ENCODE measurements around the gene FBXO27.
A peak's percentile ranks its signal among the peaks of the same experiment; 100 is the strongest.
"Not testable (repeated sequence)": the region's sequence is repeated elsewhere in the genome, so short reads cannot be mapped to it uniquely, and the experiment has no call there.

Gene FBXO27, protein sequence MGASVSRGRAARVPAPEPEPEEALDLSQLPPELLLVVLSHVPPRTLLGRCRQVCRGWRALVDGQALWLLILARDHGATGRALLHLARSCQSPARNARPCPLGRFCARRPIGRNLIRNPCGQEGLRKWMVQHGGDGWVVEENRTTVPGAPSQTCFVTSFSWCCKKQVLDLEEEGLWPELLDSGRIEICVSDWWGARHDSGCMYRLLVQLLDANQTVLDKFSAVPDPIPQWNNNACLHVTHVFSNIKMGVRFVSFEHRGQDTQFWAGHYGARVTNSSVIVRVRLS

DNA sequence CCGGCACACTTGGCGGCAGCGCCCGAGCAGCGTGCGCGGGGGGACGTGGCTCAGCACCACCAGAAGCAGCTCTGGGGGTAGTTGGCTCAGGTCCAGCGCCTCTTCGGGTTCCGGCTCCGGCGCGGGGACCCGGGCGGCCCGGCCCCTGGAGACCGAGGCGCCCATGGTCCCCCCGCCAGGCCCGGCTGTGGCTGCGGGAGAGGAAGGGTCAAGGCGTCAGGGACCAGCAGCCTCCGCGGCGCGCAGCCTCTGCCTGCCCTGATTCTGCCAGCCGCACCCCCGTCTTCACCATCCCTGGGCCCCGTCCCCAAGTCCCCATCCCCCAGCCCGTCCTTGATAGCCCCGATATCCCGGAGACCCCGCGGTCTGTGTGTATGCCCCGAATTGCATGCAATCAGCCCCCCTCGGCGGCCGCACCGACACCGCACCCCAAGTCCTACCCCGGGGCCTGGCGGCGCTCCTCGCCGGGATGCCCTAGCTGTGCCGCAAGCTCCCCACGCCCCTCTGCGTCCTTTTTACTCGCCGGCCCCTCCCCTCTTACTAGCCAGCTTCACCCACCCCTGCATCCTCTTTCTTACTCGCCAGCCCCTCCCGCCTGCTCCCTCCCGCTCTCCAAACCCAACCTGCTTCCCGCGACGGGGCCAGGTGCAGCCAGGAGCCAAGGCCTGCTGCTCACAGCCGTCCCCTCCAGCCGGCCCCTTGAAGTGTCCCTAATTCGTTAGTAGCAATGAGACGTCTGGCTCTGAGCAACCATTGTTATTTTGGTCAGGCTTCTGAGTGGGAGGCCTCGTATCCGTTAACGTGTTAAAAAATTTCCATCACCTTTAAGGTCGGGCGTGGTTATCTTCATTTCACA is at the start of gene FBXO27:
FBXO27 (minus strand) TSS at position 487 of the 856 bp plus-strand sequence; CDS start at position 165, 322 bp downstream.
- no peak for DNase-seq

DNA sequence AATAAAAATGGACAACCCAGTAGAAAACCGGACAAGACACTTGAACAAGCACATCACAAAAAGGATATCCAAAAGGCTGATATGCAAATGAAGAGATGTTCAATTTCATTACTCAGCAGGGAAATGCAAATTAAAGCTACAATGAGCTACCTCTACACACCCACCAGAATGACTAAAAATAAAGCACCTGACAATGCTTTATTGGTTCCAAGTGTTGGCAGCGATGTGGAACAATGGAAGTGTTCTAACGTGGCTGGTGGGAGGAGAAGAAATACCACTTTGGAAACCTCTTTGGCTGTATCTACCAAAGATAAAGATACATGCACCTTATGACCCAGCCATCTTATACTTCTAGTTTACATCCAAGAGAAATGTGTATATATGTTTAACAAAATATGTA is 48.1 kb upstream of the FBXO27 start:
- DNase-seq: no peak

DNA sequence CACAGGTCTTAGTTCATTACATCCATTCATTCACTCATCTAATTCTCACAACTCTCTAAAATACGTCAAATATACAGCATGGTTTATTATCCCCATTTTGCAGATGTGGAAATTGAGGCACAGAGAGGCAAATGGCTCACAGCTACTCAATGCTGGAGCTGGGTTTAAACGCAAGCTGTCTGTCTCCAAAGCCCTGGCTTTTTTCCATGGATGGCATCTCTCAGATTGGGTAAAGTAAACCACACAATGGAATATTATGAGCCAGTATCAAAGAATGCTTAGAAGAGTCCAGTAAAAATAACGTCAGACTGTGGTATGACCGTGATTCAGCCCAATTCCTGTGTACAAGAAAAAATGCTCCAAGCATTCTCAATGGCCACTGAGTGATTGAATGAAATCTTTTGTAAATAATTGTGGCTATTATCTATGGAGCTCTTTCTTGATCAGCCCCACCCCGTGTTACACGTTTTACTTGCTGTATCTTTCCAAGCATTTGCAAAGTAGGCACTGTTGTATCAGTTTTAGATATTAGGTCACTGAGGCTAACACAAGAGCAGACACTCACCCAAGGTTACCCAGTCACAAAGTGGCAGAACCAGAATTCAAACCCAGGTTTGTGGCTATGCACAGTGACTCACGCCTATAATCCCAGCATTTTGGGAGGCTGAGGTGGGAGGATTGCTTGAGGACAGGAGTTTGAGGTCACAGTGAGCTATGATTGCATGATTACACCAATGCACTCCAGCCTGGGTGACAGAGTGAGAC is 46.3 kb upstream of the FBXO27 start:
- DNase-seq: no peak

DNA sequence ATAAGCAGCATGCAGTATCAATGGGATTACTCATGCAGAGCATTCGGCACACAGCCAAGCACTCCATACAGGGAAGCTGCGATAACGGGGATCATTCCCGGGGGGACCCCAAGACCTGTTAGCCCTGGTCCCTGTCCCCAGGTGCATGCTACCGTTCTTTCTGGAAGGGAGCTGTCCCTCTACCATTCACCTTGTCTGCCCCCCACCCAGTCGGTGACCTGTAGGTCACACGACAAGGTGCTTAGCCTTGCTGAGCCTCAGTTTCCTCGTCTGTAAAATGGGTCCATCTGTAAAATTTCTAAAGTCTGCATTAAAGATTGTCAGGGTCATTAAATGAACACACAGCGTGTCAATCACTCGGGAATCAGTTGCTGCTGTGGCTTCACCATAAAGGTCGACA is 45.0 kb upstream of the FBXO27 start:
- no peak for DNase-seq

DNA sequence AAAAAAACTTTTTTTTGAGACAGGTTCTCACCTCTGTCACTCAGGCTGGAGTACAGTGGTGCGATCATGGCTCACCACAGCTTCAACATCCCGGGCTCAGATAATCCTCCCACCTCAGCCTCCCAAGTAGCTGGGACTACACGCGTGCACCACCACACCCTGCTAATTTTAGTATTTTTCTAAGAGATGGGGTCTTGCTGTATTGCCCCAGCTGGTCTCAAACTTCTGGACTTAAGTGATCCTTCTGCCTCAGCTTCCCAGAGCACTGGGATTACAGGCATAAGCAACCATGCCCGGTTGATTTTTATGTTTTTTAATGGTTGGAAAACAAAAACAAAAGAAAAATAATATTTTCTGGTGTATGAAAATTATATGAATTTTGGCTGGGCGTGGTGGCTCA is 42.6 kb upstream of the FBXO27 start:
- no peak for DNase-seq

DNA sequence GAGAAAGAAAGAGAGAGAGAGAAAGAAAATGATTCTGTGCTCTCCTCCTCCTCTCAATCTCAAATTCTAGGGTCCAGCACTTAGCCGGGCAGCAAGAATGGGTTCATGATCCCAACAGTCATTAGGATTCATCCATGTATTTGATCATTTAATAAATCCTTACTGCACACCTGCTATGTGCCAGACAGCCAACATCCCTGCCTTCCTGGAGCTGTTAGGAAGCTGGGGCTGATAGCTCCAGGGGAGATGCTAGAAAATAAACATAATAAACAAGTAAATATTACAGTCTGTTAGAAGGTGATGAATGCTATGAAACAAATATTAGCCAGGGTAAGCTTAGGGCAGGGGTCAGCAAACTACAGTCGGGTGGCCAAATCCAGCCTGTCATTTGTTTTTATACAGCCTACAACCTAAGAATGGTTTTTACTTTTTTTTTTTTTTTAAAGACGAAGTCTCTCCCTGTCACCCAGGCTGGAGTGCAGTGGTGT is 41.9 kb upstream of the FBXO27 start:
- no peak for DNase-seq

DNA sequence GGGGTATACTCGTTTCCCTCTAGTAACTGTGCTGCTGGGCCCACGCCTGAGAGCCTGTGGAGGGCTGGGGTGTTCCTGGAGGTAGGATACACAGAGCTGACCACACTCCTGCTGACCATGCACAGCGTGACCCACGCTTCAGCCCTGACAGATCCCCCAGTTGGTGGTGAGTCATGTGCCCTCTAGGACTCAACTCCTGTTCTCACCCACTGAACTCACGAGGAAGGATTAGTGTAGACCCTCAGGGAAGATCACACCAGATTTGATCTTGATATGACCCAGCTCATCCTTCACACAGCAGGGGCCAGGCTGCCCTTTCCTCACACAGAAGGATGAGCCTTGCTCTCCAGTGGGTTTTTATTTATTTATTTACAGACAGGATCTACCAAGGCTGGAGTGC is 38.5 kb upstream of the FBXO27 start:
- no peak for DNase-seq

DNA sequence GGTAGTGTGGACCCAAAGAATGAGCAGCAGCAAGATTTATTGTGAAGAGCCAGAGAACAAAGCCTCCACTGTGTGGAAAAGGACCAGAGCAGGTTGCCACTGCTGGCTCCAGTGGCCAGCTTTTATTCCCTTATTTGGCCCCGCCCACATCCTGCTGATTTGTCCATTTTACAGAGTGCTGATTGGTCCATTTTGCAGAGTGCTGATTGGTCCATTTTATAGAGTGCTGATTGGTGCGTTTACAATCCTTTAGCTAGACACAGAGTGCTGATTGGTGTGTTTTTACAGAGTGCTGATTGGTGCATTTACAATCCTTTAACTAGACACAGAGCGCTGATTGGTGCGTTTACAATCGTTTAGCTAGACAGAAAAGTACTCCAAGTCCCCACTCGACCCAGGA is 35.9 kb upstream of the FBXO27 start:
- not testable (repeated sequence) for DNase-seq

DNA sequence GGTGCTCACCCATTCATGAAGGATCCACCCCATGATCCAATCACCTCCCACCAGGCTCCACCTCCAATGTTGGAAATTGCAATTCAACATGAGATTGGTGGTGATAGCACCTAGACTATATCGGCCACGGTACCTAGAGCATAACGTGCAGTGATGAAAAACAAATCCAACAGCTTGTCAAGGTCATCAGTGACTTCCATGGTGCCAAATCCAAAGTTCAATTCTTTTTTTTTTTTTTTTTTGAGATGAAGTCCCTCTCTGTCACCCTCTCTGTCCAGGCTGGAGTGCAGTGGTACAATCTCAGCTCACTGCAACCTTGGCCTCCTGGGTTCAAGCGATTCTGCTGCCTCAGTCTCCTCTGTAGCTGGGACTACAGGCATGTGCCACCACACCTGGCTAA is 34.8 kb upstream of the FBXO27 start:
- no peak for DNase-seq

DNA sequence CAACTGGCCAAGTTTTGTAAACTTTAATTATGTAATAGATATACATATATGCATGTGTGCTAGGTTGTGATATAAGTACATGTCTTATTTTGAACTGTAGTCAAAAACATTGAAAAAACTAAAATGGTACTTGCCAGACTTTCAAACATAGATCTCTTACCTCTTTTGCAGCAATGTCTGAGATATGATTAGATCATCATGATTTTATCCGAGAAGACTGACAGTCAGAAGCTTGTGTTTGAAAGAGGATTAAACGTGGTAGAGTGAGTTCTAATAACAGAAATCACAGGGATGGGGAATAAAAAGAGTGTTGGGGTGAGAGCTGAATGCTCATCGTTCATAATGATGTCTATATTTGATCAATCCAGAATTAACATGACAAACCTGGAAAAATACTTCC is 33.6 kb upstream of the FBXO27 start:
- DNase-seq: no peak

DNA sequence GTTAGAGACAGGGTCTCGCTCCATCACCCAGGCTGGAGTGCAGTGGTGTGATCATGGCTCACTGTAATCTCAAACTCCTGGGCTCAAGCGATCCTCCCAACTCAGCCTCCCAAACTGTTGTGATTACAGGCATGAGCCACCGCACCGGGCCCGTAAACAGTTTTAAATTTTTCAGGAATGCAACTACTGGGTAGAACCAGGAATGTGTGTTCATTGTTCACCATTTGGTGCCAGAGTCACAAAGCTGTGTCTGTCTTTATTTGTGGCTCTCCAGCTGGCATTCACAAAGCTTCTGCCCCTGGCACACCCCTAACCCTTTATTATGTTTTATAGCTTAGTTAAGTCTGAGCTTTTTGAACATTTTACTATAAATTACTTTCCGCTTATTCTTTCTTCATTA is 32.1 kb upstream of the FBXO27 start:
- no peak for DNase-seq

DNA sequence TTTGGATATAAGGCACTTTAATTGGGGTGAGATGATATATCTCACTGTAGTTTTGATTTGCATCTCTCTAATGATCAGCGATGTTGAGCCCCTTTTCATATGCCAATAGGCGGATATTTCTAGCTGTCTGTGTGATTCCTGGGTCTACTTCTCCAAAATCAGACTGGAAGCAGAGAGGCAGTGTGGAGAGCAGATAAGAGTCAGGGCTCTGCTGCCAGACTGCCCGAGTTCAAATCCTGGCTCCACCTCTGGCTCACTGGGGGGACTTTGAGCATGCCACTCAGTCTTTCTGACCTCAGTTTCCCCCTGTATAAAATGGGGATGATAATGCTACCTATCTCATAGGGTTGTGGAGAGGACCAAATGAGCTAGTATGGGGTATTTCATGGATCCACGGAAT is 27.8 kb upstream of the FBXO27 start:
- DNase-seq: no peak

DNA sequence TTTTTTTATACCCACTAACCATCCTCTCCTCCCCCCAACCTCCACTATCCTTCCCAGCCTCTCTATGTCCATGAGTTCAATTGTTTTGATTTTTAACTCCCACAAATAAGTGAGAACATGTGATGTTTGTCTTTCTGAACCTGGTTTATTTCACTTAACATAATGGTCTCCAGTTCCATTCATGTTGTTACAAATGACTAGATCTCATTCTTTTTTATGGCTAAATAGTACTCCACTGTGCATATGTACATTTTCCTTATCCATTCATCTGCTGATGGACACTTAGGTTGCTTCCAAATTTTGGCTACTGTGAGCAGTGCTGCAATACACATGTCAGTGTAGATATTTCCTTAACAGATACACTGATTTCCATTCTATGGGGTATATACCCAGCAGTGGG is 27.0 kb upstream of the FBXO27 start:
- DNase-seq: no peak

DNA sequence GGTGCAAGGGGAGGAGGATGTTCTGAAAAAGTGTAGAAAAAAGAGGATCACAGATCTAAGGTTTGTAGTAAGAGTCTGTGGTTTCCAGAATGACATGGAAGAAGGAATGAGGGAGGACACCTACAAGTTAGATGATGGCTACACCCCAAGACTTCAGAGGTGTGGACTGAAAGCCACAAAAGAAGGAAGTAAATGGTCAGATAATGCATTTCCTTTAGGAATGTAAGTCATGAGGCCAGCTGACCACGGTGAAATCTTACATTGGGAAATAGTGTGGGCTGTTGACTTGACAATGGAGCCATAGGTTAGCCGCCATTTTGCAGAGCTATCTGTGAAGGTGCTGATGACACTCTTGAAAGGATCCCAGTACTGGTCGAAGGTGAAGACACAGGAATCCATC is 25.3 kb upstream of the FBXO27 start:
- DNase-seq: no peak

DNA sequence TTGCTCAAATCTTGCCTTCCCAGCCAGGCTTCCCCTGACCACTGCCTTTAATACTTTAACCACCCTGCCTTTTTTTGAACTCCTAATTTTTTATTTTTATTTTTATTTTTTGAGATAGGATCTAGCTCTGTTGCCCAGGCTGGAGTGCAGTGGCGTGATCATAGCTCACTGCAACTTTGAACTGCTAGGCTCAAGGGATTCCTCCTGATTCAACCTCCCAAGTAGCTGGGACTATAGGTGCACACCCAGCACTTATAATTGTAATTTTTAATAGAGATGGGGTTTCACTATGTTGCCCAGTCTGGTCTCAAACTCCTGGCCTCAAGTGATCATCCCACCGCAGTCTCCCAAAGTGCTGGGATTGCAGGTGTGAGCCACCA is 21.7 kb upstream of the FBXO27 start:
- DNase-seq: no peak

DNA sequence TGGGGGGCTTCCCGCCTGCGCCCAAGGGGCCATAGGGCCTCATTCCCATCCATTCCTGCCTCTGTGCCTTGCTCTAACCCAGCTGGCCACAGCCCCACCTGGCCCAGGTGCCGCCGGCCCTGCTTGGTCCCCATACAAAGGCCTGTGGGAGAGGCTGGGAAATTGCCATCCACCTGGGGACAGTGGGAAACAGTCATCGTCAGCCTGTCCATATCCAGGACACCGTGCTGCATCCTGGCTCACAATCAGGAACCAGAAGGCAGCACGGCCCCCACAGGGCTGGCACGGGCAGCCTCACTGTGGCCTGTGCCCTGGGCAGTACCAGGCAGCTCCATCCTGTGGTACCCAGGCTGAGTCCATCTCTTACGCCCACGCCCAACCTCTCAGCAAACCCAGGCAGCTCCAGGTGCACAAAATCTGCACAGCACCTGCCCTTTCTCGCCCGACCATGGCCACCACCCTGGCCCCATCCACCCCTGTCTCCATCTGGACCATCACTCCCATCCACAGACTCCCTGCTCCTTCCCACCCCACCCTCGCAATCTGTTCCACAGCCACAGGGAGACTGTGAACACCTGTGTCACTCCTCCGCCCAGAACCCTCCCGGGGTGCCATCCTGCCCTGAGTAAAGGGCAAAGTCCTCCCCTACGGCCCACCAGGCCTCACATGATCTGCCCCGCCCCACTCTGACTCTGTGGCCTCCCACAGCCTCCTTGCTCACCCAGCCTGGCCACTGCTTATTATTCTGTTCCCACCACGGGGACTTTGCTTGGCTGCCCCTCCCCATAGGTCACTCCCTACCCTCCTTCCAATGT is 21.1 kb upstream of the FBXO27 start:
- no peak for DNase-seq

DNA sequence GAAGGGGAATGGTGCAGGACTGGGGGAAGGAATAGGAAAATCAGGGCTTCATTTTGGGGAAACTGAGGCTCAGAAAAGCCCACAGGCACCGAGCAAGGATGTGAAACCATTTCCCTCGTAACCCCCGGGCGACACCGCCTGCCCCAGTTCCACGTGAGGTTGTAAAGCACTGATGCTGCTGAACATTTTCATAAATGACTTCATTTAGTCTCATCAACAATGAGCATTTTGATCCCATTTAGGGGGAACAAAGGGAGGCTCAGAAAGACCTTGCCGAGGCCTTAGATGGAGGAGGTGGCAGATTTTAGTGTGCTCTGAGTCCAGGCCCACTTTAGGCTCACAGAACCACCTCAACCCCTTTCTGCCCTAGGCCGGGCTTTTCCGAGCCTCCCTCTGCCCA is 20.5 kb upstream of the FBXO27 start:
- no peak for DNase-seq

DNA sequence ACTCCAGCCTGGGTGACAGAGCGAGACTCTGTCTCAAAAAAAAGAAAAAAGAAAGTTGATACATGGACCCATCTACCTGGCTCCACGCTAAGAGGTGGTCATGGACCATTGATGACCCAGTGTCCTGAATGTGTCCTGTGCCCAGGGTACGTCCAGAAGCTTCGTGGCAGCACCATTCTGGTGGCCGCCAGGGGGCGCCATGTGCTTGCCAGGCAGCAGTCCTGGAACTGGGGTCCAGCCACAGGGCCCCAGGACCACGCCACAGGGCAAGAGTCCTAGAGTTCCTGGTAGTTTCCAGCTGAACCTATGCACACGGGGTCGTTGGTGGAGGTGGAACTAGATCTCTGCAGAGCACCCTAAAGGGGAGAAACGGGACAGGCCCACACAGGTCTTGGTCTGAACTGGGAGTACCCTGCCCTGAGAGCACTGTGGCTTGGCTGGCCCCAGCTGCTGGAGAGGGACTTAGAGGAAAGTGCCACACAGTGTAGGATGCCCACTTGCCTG is 19.9 kb upstream of the FBXO27 start:
- DNase-seq: peak in 1 of 2 experiments; percentile 20

DNA sequence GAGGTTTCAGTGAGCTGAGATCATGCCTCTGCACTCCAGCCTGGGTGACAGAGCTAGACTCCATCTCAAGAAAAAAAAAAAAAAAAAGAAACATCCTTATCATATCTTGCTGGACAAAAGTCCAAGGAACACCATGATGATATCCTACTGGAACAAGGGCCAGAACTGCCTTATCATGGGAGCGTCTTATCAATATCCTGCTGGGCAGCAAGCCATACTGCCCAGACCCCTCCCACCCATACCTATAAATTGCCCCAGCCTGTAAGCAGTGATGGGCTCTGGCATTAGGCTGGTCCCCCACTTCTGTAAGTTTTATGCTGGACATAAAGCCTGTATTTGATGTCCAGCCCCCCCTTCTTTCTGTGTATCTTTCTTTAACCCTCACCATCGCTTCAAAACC is 14.7 kb upstream of the FBXO27 start:
- no peak for DNase-seq

DNA sequence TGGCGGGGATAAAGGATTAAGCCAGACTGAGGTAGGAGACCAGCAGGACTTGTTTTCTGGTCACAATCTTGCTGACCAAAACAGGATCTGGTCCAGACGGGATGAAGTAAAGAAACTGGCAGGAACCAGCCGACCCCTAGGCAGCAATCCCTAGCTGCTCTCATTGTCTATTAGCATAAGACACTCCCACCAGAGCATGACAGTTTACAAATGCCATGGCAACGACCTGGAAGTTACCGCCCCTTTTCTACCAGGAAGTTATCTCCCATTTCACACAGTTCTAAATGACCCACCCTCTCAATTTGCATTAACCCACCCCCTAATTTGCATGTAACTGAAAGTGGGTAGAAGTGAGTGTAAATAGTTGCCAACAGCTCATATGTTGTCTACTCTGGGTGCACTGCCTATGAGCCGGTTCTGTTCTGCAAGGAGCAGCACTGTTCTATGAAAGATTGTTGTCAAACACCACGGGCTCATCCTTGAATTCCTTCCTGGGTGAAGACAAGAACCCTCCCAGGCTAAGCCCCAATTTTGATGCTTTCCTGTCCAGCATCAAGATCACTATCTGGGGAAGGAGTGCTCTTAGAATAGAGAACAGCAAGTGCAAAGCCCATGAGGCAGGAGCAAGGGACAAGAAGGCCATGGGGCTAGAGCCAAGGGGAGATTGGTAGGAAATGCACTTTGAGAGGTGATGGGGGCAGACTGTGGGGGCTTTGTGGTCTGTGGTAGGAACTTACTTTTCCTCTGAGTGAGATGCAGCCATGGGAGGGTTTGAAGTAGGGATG is 13.9 kb upstream of the FBXO27 start:
- DNase-seq: no peak

DNA sequence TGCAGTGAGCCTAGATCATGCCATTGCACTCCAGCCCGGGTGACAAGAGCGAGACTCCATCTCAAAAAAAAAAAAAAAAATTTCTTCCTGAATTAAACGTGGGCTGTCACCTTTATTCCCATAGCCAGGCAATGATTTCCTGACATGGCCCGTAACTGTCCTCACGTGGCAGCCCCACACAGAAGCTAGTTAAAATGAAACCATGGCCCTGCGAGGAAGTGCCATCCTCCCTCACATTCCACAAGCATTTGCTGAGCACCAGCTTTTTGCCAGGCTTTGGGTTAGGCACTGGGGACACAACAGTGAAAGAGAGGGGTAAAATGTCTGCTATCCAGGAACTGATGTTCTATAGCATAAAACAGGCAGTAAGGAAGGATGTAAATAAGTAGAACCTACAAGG is 13.2 kb upstream of the FBXO27 start:
- no peak for DNase-seq

DNA sequence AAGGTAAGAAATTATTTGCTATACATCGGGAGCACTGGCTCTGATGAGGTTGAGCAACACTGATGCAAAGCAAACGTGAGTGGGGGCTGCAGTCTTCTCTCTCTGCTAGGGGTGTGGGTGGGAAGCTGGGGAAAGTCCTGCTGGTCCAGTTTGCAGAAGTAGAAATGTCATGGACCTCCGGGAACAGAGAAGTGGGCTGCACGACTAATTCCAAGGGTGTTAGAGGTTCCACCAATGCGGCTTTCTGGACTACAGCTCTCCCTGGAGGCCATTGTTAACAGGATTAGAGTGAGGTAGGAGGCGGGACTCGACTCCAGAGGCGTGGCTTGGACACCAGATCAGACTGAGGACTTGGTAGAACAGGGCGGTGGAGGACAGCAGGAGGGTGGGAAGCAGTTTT is 5.7 kb upstream of the FBXO27 start:
- DNase-seq: no peak

Measured in NCI-H187 (cell line).